Central memory CD4-positive, alpha-beta T cell (primary cell): ENCODE data around the gene ARPP19.
A peak's percentile ranks its signal among the peaks of the same experiment; 100 is the strongest.
"Not testable (repeated sequence)": the region's sequence is repeated elsewhere in the genome, so short reads cannot be mapped to it uniquely, and the experiment has no call there.

Experiments used
- DNase-seq: peaks from one replicate; pipeline ENCODE4 v3.0.0; 2022

The ARPP19 gene

DNA sequence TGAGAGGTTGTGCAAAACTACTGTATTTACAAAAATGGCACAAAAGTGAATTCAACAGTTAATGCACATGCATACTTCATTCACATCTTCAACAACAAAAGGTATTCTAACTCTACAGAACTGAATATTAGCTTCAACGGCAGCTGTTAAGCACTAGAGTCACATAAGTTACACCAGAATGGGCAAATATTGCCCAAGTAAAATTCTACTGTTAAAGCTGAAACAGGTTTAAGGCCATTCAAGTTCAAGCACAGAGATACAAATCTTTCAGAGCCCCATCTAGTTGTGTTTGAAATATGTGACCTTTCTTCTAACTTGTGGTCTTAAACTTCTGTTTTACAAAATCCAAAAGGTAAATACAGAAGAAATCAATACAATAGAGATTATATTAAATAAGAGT is 17.6 kb downstream of the ARPP19 start:
- not testable (repeated sequence) for DNase-seq

DNA sequence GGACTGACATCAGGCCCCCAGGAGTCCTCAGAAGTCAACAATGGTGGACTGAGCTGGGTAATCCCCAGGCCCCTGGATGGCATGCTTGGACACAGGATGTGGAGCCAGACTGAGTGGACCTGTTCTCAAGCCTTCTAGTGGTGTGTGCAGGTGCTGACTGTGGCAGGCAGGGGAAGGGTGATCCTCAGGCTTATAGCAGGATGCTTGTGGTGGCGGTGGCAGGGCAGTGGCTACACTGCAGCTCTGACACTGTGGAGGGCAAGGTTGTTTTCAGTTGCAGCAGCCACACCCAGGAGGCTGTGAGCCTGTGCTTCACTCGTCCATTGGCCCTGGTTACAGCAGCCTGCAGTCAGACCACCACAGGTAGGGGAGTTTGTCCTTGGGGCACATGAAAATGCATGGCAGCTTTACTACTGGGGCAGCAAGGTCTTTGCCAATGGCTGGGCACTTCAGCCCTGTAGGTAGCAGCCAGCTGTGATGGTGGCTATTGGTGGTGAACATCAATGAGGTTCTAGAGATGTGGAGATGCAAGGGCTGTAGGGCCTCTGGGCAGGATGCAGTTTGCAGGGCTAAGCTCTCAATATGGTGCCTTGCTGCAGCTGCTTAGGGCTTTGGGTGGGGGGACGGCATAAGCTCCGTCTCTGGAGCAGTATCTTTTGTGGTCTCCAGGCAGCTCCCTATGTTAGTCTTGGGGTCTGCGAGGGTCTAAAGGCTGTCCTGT is 22.6 kb downstream of the ARPP19 start:
- no peak for DNase-seq

DNA sequence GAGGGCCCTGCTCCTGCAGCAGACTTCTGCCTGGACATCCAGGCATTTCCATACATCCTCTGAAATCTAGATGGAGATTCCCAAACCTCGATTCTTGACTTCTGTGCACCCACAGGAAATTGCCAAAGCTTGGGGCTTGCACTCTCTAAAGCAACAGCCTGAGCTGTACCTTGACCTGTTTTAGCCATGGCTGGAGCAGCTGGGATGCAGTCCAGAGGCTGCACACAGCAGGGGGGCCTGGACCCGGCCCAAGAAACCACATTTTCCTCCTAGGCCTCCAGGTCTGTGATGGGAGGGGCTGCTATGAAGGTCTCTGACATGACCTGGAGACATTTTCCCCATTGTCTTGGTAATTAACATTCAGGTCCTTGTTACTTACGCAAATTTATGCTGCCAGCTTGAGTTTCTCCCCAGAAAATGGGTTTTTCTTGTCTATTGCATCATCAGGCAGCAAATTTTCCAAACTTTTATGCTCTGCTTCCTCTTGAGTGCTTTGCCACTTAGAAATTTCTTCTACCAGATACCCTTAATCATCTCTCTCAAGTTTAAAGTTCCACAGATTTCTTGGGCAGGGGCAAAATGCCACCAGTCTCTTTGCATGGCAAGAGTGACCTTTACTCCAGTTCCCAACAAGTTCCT is 28.3 kb downstream of the ARPP19 start:
- no peak for DNase-seq

DNA sequence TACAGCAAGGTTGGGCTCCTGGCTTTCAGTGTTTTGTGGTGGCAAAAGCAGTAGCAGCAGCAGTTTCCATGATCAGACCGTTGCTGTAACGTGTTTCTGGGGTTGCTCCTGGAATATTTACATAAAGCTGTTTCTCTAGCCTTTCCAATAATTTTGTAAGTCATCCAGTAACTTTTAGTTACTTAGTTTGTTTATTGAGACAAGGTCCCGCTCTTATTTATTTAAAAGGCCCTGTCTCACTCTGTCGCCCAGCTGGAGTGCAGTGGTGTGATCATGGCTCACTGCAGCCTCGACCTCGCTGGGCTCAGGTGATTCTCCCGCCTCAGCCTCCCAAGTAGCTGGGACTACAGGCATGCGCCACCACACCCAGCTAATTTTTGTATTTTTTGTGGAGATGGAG is 31.4 kb downstream of the ARPP19 start:
- no peak for DNase-seq

DNA sequence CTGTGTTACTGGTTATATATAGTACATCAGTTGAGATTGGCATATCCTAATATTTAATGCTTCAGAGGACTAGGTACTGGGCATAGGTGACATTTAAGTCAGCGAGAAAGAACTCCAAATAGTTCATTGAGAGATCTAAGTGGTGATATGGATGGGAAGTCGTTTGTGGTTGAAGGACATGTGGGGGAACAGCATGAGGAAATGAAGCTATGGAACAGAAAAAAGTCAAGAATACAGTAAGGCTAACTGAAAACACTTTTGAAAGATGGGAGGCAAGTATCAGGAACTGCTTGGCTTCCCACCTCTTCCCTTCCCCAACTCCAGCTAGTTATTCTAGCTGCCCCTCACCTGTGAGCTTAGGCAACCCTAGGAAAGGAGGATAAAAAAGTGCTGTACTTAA is 36.4 kb downstream of the ARPP19 start:
- no peak for DNase-seq

DNA sequence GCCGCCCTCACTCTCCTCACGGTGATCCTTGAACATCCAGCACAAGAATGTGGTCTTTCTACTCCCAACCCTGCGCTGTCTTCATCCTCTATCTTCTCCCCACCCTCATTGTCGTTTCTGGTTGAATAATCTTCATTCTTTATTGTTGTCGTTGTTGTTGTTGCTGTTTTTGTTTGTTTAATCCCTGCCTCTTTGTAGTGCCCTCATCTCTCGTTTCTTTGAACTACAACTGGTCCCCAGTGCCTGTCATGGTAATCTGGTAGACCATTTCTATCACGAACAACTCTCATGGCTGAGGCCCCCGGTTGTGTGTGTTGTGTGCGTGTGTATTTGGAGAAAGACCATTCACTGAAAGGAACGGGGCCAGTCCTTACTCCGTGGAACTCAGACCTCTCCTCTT is 38.9 kb downstream of the ARPP19 start:
- no peak for DNase-seq

DNA sequence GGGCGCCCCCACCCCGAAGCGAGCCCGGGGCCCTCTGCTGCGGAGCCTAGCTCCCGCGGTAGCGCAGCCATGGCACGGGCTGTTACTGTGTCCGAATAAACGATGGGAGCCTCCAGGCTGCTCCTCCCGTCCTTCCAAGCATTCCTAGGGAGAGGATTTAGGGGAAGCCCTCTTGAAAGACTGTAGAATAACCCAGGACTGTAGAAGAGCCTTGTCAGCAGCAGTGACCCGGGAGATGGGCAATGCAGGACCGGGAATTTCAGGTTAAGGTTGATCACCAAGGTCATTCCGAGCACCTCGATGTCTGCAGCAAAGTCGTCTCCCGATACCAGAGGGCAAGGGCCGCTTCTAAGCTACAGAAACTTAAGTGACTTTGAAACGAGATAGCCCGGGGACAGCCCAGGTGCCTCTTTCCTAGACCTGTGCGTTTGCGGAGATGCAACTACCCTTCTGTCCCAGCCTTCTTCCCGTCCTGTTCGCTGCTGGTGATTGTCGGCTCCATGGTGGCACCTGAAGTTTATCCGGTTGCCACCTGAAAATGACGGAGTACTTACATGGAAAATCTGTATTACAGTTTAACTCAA is 39.4 kb downstream of the ARPP19 start:
- DNase-seq = no peak

DNA sequence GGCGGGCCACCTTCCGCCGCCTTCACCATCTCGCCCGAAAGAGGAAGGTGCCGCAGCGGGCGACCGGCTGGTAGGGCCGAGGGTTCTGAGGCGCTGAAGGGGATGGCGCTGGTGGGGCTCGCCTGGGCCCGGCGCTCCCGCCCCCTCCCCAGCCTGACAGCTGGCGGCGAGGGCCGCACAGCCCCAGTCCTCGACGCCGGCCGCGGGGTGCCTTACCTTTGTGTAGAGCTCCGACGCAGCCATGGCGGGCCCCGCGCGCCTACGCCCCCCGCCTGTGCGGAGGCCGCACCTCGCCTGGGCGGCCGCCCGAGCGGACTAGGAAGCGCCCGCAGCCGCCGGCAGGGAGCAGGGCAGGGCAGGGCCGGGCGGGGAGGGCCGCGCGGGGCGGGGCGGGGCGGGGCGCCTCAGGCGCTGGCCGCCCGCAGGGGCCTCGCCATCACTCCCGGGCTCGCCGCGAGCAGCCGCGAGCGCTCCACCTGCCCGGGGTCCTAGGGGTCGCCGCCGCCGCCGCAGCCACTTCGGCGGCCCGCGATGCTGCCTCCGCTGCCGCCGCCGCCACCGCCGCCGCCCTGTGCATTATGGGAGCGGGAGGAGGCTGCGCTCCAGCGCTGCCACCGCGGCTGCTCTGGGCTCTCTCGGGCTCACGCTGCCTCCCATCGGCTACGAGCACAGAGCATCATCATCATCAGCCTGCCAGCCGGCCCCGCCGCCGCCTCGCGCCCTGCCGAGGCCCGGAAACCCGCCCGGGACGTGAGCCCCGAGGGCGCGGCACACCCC is 40.1 kb downstream of the ARPP19 start, which contains the start of gene MYO5A:
Gene MYO5A (minus strand): TSS at position 317 of the 777 bp plus-strand sequence. CDS start 74 bp downstream, at position 243.
- peak; percentile 83 for DNase-seq

DNA sequence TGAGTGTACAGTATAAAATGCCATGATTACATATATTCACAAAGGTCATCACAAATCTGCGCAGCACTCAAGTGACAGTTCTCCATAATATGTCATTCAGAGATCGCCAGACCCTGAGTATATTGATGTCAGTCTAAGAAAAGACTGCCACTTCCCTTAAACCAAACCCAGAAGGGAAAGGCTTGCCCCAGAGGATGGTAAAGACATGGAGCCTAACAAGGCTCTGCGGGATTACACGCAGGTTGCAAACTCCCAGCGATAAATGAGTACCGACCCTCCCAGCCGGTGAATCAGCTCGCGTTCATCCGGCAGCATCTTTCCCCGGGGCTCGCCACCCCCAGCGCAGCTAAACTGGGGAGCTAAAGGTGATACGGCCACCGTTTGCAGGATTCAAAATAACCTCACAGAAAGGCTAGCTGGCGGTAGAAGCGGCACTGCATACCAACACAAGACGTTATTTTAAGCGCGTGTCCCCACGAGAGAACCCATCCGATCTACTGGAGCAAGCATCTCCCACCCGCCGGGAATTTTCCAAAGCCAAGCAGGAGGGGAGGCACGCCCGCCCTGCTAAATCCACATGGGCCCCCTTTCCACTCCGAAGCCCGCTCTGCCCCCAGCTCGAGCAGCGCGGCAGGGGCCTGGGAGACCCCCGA is 40.8 kb downstream of the ARPP19 start:
- peak; percentile 24 for DNase-seq

DNA sequence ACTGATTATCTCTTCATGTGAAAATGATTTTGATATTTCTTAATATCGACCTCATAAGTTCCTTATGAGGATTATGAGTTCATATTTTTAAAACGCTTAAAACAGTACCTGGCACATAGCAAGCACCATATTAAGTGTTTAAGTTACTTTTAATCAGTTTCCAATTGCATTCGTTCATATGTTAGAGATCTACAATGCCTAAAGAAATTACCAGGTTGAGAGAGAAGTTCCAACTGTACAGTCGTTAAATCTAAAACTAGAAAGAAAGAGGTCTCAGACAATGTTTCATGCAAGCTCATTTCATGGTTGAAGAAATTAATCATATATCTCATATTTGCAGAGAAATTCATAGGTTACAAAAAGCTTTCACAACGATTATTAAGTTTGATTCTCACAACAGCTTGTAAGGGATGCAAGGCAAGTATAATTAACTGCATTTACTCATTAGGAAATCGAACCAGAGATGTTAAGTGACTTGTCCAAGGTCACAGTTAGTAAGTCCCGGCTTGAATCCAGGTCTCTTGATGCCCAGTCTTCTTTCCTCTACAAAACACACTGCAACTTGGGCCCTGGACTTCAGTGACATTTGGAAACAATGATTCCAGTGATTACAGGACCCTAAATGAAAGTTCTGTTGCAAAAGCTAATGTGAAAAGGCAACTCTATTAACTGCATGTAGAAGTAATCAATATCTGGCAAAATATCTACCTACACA is 41.5 kb downstream of the ARPP19 start:
- DNase-seq = no peak

DNA sequence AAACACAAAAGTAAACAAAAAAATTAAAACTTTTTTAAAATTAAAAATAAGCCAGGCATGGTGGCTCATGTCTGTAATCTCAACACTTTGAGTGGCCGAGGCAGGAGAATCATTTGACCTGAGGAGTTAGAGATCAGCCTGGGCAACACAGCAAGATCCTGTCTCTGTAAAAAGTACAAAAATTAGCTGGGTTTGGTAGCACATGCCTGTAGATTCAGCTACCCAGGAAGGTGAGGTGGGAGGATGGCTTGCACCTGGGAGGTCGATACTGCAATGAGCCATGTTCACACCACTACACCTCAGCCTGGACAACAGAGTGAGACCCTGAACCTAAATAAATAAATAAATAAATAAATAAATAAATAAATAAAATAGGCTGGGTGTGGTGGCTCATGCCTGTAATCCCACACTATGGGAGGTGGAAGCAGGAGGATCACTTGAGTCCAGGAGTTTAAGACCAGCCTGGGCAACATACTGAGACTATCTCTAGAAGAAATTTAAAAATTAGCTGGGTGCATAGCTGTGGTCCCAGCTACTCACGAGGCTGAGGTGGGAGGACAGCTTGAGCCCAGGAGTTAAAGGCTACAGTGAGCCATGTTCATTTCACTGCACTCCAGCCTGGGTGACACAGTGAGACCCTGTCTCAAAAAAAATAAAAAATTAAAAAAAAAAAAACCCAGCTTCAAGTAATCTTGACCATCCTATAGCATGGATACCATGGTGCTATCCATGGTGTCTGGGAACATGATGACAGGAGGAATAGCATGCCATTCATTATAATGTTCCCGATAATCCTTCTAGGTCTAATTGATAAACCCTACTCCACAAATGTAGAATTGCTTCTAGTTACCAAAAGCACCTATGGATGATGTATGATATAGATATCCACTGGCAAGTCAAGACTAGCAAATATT is 44.4 kb downstream of the ARPP19 start:
- no peak for DNase-seq

DNA sequence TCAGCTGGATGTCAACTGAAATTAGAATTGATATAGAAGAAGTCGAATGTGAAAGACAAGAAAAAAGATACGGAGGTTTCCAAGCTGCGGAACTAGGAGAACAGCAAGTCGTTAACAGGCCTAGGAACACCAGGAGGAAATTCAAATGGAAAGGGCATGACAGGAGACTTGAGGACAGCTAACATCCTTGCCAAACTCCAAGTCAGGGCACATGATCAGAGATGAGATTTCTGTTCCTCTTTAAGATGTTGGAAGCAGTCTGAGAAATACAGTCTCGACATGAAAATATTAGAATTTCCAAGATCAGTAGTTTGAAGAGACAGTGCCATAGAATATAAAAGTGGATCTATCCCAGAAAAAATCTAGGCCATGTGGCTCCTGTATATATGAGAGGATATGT is 45.2 kb downstream of the ARPP19 start:
- DNase-seq = no peak

DNA sequence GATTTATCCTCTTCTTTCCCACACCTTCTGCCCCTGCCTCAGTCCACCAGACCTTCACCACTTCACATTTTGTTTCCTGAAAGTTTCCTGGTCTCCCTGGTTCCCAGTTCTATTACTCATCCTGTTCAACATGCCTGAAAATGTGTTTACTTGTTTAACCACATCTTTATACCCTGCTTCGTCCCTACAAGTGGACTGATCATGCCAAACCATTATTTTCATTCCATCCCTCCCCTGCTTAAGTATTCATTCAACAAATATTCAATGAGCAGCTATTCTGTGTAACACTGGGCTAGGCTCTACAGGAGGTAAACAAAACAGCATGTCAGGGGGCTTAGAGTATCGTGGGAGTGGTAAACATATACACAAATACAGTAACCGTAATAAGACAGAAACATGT is 45.6 kb downstream of the ARPP19 start:
- DNase-seq = no peak

DNA sequence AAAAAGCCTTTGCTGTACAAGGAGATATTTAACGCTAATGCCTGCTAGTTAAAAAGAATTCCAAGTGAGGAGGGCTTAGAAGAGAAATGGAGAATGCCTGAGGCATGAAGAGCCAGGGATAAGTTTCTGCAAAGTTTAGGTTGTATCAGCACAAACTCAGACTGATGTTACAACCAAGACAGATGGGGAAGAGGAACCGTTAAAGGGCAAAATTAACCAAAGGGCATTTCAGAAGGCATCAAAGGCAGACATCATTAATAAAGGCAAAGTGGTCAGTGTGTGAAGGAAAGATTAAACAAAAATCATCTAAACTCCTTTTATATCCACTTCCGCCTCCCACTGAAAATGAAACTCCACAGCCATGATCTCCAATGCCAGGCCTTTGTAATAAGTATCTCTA is 47.1 kb downstream of the ARPP19 start:
- no peak for DNase-seq

DNA sequence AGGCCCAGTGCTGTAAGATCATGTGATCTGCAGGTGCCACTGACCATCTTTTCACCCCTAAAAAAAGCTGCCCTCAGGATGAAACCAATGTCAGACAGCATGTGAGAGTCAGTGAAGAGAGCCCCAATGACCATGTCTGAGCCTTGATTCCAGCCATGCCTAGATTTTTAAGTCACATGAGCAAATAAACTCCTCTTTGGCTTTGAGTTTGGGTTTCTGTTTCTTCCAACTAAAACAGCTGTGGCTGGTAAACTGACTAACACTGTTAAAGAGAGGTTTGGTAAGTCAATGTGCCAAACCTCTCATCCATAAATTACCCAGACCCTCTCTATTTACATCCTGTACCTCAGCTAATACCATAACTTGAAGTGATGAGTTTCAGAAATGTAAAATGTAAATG is 48.4 kb downstream of the ARPP19 start:
- no peak for DNase-seq

DNA sequence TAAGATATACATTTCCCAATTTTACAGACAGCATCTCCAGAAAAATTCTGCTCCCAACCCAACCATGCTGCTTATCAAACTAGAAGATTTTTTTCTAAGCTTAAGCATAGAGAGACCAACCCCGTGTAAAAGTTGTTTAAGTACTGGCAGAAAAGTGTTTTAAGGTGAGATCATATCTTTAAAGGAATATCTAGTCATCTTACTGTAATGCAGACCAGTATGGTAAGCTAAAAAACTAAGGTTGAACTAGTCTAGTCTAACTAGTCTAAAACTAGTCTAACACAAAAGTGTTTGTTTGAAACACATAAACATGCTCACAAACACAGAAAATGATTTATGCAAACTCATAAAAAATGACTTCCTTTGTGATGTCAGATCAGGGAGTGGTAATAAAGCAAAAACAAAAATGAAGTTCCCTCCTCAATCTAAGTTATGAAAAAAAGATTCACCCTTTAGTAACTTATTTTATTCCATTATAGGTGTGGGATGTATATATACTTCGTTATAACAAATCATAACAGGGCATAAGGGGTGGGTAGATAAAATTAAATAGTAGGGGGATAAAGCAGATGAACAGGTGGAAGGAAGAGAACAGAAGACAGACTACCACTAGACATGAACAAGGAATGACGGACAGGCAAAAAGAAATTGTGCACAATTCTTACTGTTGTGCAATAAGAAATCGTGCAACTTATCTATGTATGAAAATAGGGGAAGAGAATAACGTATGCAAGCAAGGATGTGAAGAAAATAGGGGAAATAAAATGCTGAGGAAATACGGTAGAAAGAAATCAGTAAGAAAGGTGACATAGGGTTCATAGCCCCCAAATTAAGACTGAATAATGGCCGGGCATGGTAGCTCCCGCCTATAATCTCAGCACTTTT is 50.1 kb downstream of the ARPP19 start:
- no peak for DNase-seq

DNA sequence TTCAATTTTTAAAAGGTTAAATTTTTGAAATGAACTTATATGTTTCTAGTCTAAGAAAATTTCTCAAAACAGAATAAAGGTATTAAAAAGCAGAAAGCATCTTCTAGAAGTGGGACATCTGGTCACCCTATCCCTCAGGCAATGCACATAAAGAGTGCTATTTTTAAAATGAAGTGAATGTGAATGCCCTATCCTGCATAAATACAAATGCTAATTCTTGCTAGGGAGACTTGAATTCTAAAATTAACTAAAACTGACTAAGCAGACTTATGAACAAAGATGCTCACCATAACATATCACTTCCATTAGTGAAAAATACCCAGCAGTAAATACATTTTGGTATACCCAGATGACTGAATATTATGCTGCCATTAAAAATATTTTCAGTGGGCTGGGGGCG is 51.8 kb downstream of the ARPP19 start:
- no peak for DNase-seq

DNA sequence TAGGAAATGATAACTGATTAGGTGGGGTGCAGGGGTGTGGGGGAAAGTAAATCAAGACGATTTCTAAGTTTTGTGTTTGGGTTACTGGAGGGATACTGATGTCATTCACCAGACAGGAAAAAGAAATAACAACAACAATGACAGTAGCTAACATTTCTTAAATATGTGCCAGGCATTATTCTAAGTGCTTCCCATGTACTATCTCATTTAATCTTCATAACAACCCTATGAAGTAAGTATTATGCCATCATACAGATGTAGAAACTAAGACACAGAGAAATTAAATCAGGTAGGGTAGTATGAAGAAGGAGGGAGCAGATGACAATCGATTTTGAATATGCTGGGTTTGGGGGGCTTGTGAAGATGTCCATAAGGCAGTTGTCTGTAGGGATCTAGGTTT is 53.5 kb downstream of the ARPP19 start:
- no peak for DNase-seq

DNA sequence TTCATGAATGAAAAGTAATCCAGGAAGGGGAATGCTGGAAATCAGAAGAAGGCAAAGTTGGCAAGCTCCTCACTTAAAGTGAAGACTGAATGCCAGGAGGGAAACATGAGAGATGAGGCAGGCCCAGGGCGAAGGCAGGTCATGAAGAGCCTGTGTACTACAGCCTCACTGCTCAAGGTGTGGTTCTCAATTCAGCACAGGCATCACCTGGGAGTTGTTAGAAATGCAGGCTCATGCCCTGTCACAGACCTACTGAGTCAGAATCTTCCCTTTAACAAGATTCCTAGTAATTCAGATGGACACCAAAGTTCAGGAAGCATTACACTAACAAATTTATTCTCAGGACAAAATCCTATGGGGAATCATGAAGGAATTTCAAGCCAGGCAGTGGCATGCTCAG is 54.3 kb downstream of the ARPP19 start:
- DNase-seq = no peak

DNA sequence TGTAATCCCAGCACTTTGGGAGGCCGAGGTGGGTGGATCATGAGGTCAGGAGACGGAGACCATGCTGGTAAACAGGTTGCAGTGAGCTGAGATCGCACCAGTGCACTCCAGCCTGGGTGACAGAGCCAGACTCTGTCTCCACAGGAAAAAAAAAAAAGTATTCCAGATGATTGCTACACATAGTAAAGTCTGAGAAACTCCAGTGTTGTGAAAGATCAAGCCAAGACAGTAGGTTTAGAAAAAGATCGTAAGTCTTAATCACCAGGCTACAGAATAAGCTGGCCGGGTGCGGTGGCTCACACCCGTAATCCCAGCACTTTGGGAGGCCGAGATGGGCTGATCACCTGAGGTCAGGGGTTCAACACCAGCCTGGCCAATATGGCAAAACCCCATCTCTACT is 56.0 kb downstream of the ARPP19 start:
- not testable (repeated sequence) for DNase-seq
